Stimulated activated naive B cell treated with anti-CD40 and anti-IgM and Interleukin-4, amounts not matched to agents 10 μg/mL and 1 μg/mL and 100 μg/mL, for 72 hours (primary cell): ENCODE data around the gene PRUNE2.
"Not testable (repeated sequence)": the region's sequence is repeated elsewhere in the genome, so short reads cannot be mapped to it uniquely, and the experiment has no call there.

ENCODE experiments used
- ATAC-seq, 2 donors: fragments of 150-1000 bp; cut with Tn5 transposase; replicated peaks; 2 replicates each; pipeline ENCODE4 v1.10.0; 2021; ENCODE audit warnings: moderate library complexity in 1 of 2
- DNase-seq: peaks from one replicate; pipeline ENCODE4 v3.0.0; 2021
- H3K27ac Mint-ChIP-seq: one replicate; pipeline ENCODE4 v1.8.0; 2022; ENCODE audit warnings: mild to moderate bottlenecking, mixed read lengths
- H3K27me3 Mint-ChIP-seq, 2 donors: one replicate each; pipeline ENCODE4 v1.8.0; 2022; ENCODE audit warnings: mixed read lengths in 2 of 2
- H3K36me3 Mint-ChIP-seq, 2 donors: one replicate each; pipeline ENCODE4 v1.8.0; 2022; ENCODE audit warnings: mixed read lengths in 2 of 2, mild to moderate bottlenecking in 1 of 2
- H3K4me1 Mint-ChIP-seq, 2 donors: one replicate each; pipeline ENCODE4 v1.8.0; 2022; ENCODE audit warnings: mixed read lengths in 2 of 2, mild to moderate bottlenecking in 1 of 2
- H3K4me3 Mint-ChIP-seq, 2 donors: one replicate each; pipeline ENCODE4 v1.8.0; 2022; ENCODE audit warnings: mild to moderate bottlenecking in 2 of 2, mixed read lengths in 2 of 2, moderate library complexity in 1 of 2
- H3K9me3 Mint-ChIP-seq, 2 donors: one replicate each; pipeline ENCODE4 v1.8.0; 2022; ENCODE audit warnings: mixed read lengths in 2 of 2, mild to moderate bottlenecking in 1 of 2

Gene PRUNE2

GRCh38 chr9:76866689-76867088, 39.2 kb downstream of the PRUNE2 start:
- H3K9me3 Mint-ChIP-seq, result no peaks in the 10 kb centered on the region
- ATAC-seq, result no peak
- H3K4me3 Mint-ChIP-seq, result no peak overlapping the region

DNA sequence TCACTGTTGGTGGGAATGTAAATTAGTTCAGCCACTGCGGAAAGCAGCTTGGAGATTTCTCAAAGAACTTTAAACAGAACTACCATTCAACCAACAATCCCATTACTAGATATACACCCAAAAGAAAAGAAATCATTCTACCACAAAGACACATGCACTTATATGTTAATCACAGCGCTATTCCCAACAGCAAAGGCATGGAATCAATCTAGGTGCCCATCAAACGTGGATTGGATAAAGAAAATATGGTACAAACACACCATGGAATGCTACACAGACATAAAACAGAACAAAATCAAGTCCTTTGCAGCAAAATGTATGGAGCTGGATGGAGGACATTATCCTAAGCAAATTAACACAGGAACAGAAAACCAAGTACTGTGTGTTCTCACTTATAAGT, 42.1 kb downstream of the PRUNE2 start:
- Mint-ChIP-seq H3K27ac (no peak overlapping the region), H3K4me1 (no peaks in the 10 kb centered on the region), H3K4me3 (no peak overlapping the region), H3K9me3 (no peaks in the 10 kb centered on the region), H3K27me3 (peaks cover 8 to 15% of the 10 kb centered on the region in 2 donors), H3K36me3 (no peaks in the 10 kb centered on the region)
- DNase-seq (no peak), ATAC-seq (no peak)

More at GRCh38 chr9:76866689-76867088, 39.2 kb downstream of the PRUNE2 start:
- Mint-ChIP-seq H3K36me3 (no peaks in the 10 kb centered on the region), H3K27me3 (peaks cover 8 to 13% of the 10 kb centered on the region in 2 donors), H3K27ac (no peak overlapping the region), H3K4me1 (no peaks in the 10 kb centered on the region)
- no peak for DNase-seq

DNA sequence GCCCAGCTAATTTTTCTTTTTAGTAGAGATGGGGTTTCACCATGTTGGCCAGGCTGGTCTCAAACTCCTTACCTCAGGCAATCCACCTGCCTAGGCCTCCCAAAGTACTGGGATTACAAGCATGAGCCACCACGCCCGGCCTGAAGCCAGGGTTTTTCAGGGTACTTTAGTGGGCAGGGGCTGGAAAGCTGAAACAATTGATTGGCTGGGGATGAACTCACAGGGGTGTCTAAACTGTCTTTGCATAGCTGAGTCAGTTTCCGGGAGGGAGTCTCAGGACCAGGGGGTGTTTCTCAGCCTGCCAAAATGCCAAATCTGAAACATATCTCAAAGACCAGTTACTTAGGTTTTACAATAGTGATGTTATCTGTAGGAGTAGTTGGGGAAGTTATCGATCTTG, 46.1 kb downstream of the PRUNE2 start:
- Mint-ChIP-seq H3K4me1 (no peaks in the 10 kb centered on the region), H3K36me3 (no peaks in the 10 kb centered on the region), H3K27me3 (peaks cover 3 to 13% of the 10 kb centered on the region in 2 donors), H3K27ac (no peak overlapping the region), H3K4me3 (no peak overlapping the region), H3K9me3 (peaks cover 0 to 5% of the 10 kb centered on the region in 2 donors)
- no peak for DNase-seq
- ATAC-seq, result no peak

- H3K9me3 Mint-ChIP-seq, H3K4me1 Mint-ChIP-seq, H3K36me3 Mint-ChIP-seq, DNase-seq, ATAC-seq, H3K4me3 Mint-ChIP-seq, H3K27ac Mint-ChIP-seq: not testable (repeated sequence)
- peaks cover 3 to 13% of the 10 kb centered on the region in 2 donors for H3K27me3 Mint-ChIP-seq
Measured at GRCh38 chr9:76858248-76858647, 47.7 kb downstream of the PRUNE2 start.

- Mint-ChIP-seq H3K27ac (no peak overlapping the region), H3K9me3 (peaks cover 0 to 5% of the 10 kb centered on the region in 2 donors), H3K27me3 (peaks cover 4 to 19% of the 10 kb centered on the region in 2 donors), H3K4me1 (no peaks in the 10 kb centered on the region), H3K4me3 (no peak overlapping the region), H3K36me3 (no peaks in the 10 kb centered on the region)
- DNase-seq (no peak), ATAC-seq (no peak)
Measured at GRCh38 chr9:76856016-76856415, 49.9 kb downstream of the PRUNE2 start.

DNA sequence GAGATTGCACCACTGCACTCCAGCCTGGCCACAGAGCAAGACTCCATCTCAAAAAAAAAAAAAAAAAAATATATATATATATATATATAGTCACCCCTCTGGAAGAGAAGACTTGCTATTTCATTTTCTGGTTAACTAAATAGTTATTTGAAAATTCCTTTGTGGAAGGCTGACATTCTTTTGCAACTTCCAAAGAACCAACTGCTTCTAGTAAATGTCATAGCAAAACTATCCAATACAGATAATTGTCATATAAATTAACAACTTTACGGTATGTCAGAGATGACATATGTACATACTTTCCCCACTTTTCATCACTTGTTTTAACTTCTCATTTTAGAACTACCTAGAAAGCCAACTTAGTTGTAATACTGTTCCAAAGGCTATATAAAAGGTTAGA, 50.9 kb downstream of the PRUNE2 start:
- DNase-seq (no peak), ATAC-seq (no peak)

DNA sequence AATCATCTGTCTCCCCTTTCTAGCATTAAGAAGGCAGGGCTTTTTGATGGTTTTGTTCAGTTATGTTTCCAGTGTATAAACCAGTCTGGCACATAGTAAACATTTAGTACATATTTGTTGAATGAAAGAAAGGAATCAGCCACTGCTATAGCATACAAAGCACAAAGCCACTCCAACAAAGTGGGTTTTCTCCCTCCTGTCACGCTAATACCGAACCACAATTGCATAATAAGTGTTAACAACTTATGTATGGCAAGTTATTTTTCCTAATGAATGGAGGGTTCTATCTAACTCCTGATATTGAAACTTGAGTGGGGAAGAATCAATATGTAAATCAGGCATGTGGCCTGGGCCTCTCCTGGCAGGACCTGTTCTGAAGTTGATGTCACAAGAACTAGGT, 53.9 kb downstream of the PRUNE2 start:
- H3K9me3 Mint-ChIP-seq, result peaks cover 0 to 1% of the 10 kb centered on the region in 2 donors
- H3K27ac Mint-ChIP-seq, result no peak overlapping the region
- no peak for DNase-seq
- ATAC-seq, result no peak
- H3K27me3 Mint-ChIP-seq, result peaks cover 4 to 13% of the 10 kb centered on the region in 2 donors
- H3K4me3 Mint-ChIP-seq, result no peak overlapping the region
- no peaks in the 10 kb centered on the region for H3K4me1 Mint-ChIP-seq
- no peaks in the 10 kb centered on the region for H3K36me3 Mint-ChIP-seq

More for the DNA sequence above, 50.9 kb downstream of the PRUNE2 start:
- H3K4me1 Mint-ChIP-seq, result no peaks in the 10 kb centered on the region
- H3K27me3 Mint-ChIP-seq, result peaks cover 4 to 16% of the 10 kb centered on the region in 2 donors
- no peak overlapping the region for H3K27ac Mint-ChIP-seq
- H3K9me3 Mint-ChIP-seq, result peaks cover 0 to 5% of the 10 kb centered on the region in 2 donors
- H3K4me3 Mint-ChIP-seq, result no peak overlapping the region
- H3K36me3 Mint-ChIP-seq, result no peaks in the 10 kb centered on the region

DNA sequence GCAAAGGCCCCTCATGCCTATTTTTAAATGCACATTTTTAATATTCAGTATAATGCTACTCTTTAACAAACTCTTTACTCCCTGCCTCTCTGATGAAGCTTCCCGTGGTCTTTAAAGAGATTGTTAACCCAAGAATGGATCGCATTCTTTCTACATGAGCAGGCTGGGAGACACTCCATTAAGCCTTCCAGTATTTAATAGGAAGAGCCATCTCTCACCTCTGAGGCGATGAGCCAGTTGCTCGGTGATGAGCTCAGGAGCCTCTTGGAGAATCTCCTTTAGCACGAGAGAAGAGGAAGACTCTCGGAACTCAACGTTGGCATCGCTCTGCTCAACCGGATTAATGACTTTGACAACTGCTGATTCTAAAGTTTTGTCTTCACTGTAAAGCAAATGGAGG, 59.6 kb downstream of the PRUNE2 start:
- no peak for ATAC-seq
- DNase-seq, result no peak
- Mint-ChIP-seq H3K9me3 (peaks cover 0 to 2% of the 10 kb centered on the region in 2 donors), H3K36me3 (no peaks in the 10 kb centered on the region), H3K27me3 (peaks cover 7 to 11% of the 10 kb centered on the region in 2 donors), H3K4me1 (no peaks in the 10 kb centered on the region), H3K4me3 (no peak overlapping the region), H3K27ac (no peak overlapping the region)

GRCh38 chr9:76845254-76845653, 60.7 kb downstream of the PRUNE2 start:
- H3K4me3 Mint-ChIP-seq, result no peak overlapping the region
- H3K27me3 Mint-ChIP-seq, result peaks cover 7 to 11% of the 10 kb centered on the region in 2 donors
- no peaks in the 10 kb centered on the region for H3K36me3 Mint-ChIP-seq
- DNase-seq (no peak), ATAC-seq (no peak)
- H3K27ac Mint-ChIP-seq, result no peak overlapping the region
- no peaks in the 10 kb centered on the region for H3K4me1 Mint-ChIP-seq
- peaks cover 0 to 2% of the 10 kb centered on the region in 2 donors for H3K9me3 Mint-ChIP-seq

DNA sequence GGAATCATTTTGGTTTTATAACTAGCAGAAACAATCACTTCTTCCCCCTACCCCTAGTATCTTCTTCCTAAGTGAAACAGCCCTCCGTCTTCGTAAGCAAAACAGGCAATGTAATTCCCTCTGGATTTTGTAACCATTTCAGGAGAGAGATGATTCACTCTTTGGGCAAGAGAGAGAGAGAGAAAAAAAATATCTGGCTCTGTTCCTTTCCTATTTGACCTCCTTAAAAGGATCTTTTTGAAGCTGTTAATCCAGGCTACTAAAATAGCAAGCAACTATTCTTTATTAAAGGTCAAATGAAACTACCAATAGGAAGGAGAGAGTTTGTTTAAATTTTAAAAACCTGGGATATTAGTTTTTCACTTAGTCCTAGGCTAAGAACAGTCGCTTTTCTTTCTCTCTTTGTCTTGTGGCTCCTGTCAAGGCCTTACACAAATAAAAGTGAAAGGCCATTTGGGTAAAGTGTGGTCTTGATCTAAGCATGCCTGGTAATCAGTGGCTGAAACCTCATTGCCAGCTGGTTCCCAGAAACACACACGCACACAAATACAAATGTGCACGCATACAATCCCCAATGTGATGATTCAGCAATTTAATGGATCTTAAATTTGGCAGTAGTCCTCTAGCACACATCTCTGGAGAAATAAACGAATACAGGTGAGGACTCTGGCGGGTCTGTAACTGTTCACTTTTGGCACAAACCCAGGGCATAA, 70.2 kb downstream of the PRUNE2 start:
- Mint-ChIP-seq H3K27me3 (peaks cover 6 to 7% of the 10 kb centered on the region in 2 donors), H3K27ac (no peak overlapping the region), H3K36me3 (peaks cover 0 to 2% of the 10 kb centered on the region in 2 donors), H3K4me3 (no peak overlapping the region), H3K9me3 (peaks cover 2 to 3% of the 10 kb centered on the region in 2 donors), H3K4me1 (no peaks in the 10 kb centered on the region)
- ATAC-seq, result no peak
- no peak for DNase-seq

GRCh38 chr9:76828447-76828846, 77.5 kb downstream of the PRUNE2 start:
- Mint-ChIP-seq H3K4me3 (no peak overlapping the region), H3K36me3 (peaks cover 0 to 4% of the 10 kb centered on the region in 2 donors), H3K9me3 (peaks cover 3 to 5% of the 10 kb centered on the region in 2 donors), H3K27ac (no peak overlapping the region), H3K27me3 (peaks cover 12 to 48% of the 10 kb centered on the region in 2 donors), H3K4me1 (no peaks in the 10 kb centered on the region)
- DNase-seq (no peak), ATAC-seq (no peak)

DNA sequence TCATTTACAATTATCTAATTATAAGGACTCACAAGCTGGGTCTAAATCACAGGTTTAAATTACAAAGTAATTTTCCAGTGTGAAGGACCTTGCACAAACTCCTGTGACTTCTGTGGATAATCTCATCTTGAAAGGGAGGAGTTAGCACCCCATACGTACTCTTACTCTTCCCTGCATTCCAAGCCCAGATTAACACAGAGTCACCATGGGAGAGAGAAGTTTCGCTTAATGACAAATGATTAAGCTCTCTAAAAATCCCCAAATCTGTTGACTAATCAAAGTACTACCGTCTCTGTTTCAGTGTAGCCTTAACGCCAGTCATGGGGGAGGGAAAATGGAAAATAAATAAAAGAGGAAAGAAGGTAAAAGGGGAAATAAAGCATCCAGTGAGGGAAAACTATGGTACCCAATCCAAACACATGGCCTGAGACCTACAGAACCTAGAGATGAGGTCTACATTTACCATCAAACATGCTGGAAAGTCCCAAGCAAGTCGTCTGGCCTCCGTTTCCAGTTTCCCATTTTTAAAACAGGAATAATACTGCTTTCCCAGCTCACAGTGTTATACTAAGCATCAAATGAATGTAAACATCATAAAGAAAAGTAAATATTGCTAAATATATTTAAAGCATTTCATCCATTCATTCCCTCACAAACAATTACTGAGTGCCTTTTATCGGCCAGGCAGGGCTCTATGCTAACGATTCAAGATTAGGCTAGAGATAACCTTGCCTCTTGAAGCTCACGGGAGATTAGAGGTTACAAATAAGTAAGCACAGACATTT, 78.4 kb downstream of the PRUNE2 start:
- peaks cover 3 to 5% of the 10 kb centered on the region in 2 donors for H3K9me3 Mint-ChIP-seq
- peaks cover 10 to 54% of the 10 kb centered on the region in 2 donors for H3K27me3 Mint-ChIP-seq
- H3K4me1 Mint-ChIP-seq, result no peaks in the 10 kb centered on the region
- DNase-seq (no peak), ATAC-seq (no peak)
- H3K27ac Mint-ChIP-seq, result no peak overlapping the region
- peaks cover 0 to 4% of the 10 kb centered on the region in 2 donors for H3K36me3 Mint-ChIP-seq
- H3K4me3 Mint-ChIP-seq, result no peak overlapping the region

GRCh38 chr9:76820431-76820830, 85.5 kb downstream of the PRUNE2 start:
- DNase-seq, result no peak

DNA sequence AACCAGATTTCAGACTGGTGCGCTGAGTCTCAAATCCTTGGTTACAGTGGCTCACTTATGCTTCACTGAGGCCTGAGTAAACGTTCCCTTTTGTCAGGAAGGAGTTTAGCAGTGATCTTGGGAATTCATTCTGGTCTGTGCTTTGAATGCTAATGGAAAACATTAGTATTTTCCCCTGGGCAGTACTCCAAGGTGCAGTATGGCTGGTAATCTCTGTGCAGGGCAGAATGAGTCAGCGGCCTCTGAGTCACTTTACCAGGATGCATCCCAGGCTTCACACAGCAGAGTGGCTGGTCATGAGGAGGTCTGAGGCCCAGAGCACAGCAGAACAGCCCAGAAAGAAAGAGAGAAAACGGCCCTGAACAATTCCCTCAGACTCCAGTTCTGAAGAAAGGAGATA, 87.6 kb downstream of the PRUNE2 start:
- Mint-ChIP-seq H3K9me3 (no peaks in the 10 kb centered on the region), H3K4me1 (no peaks in the 10 kb centered on the region), H3K27ac (no peak overlapping the region), H3K4me3 (no peak overlapping the region), H3K36me3 (no peaks in the 10 kb centered on the region), H3K27me3 (peaks cover 22 to 40% of the 10 kb centered on the region in 2 donors)
- no peak for DNase-seq
- ATAC-seq, result no peak

More at GRCh38 chr9:76820431-76820830, 85.5 kb downstream of the PRUNE2 start:
- H3K27me3 Mint-ChIP-seq, result peaks cover 16 to 39% of the 10 kb centered on the region in 2 donors
- no peaks in the 10 kb centered on the region for H3K9me3 Mint-ChIP-seq
- no peak for ATAC-seq
- H3K36me3 Mint-ChIP-seq, result no peaks in the 10 kb centered on the region
- H3K4me3 Mint-ChIP-seq, result no peak overlapping the region
- H3K27ac Mint-ChIP-seq, result no peak overlapping the region
- no peaks in the 10 kb centered on the region for H3K4me1 Mint-ChIP-seq

- no peaks in the 10 kb centered on the region for H3K9me3 Mint-ChIP-seq
- DNase-seq, result no peak
Measured at GRCh38 chr9:76817489-76817888, 88.4 kb downstream of the PRUNE2 start.

More at GRCh38 chr9:76817489-76817888, 88.4 kb downstream of the PRUNE2 start:
- no peak for ATAC-seq
- no peak overlapping the region for H3K4me3 Mint-ChIP-seq
- H3K27ac Mint-ChIP-seq, result no peak overlapping the region
- no peaks in the 10 kb centered on the region for H3K36me3 Mint-ChIP-seq
- H3K4me1 Mint-ChIP-seq, result no peaks in the 10 kb centered on the region
- H3K27me3 Mint-ChIP-seq, result peaks cover 22 to 35% of the 10 kb centered on the region in 2 donors
